COLO668 (cell line): ENCODE results near the gene LECT2.

Experiments used
- DNase-seq: peaks from one replicate; lab custom pipeline; 2025; ENCODE audit not compliant: unreplicated experiment; lab: John Stamatoyannopoulos, UW

LECT2 gene

DNA sequence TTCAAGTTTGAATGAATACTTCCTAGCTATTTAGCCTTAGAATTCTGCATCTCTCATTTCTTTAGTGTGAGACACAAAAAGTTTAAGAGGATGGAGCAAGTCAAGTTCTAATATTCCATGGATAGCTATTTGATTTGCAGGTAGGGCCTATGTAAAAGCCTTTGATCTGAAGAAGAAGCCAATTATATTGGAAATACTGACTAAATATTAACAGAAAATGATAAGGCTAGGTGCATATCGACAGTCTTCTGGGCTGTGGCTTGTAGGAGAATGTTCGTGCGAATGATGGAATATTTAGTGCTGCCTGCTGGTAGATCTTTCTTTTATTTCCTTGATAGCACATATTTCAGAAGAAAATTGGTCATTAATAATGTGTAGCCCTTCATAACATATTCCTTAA is at the start of gene LECT2:
LECT2 (minus strand) TSS at position 85 of the 400 bp plus-strand sequence. CDS start 150 bp downstream, outside the sequence.
- no peak for DNase-seq

DNA sequence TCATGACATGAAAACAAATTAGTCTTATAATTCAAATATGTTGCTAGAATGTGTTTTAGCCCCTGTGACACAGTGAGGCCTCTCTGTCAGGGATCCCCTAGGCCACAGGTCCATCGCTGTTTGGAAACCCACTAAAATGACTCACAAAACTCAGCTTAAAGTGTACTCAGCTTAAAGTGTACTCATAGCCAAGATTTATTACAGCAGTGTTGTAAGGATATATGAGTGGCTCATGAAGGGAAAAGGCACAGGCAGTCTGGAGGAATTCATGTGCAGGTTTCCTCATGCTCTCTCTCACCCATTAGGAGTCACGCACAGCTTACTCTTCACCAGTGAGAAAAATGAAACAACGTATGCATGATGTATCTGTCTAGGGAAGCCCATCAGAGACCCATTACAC is 49.7 kb upstream of the LECT2 start:
- no peak for DNase-seq

GRCh38 chr5:136001466-136001981 is 46.7 kb upstream of the LECT2 start:
- DNase-seq: no peak

DNA sequence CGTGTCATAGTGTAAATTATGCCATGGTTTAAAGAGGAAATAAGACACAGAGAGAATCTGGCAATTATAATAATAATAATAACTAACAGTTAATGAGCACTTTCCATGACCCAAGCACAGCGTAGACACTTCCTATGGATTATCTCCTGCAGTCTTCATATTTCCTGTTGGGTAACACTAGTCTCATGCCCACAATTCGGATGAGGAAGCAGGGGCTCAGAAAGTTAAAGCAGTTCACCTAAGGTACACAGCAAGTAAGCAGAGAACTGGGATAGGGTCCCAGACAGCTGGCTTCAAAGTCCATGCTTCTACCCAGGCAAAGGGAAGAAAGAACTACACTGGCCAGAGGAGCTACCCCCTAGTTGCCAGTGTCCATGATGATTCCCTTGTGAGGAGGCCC is 46.1 kb upstream of the LECT2 start:
- no peak for DNase-seq

- no peak for DNase-seq
Measured at GRCh38 chr5:136000147-136000546, 45.4 kb upstream of the LECT2 start.

- no peak for DNase-seq
Measured at GRCh38 chr5:135999406-136000139, 44.8 kb upstream of the LECT2 start.

DNA sequence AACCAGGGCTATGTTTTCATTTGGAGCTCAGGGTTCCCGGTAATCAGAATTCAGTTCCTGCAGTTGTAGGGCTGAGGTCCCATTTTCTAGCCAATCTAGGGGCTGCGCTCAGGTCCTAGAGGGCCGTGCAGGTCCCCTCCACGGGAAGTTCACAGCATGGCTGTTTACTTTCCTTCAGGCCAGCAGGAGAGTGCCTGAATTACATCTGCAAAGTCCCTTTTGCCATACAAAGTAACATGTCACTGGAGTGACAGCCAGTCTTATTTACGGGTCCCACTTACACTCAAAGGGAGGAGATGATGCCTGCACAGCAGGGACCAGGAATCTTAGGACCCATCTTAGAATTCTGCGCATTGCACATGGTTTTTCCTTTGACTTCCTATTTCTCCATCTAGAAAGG is 44.1 kb upstream of the LECT2 start:
- DNase-seq: no peak

DNA sequence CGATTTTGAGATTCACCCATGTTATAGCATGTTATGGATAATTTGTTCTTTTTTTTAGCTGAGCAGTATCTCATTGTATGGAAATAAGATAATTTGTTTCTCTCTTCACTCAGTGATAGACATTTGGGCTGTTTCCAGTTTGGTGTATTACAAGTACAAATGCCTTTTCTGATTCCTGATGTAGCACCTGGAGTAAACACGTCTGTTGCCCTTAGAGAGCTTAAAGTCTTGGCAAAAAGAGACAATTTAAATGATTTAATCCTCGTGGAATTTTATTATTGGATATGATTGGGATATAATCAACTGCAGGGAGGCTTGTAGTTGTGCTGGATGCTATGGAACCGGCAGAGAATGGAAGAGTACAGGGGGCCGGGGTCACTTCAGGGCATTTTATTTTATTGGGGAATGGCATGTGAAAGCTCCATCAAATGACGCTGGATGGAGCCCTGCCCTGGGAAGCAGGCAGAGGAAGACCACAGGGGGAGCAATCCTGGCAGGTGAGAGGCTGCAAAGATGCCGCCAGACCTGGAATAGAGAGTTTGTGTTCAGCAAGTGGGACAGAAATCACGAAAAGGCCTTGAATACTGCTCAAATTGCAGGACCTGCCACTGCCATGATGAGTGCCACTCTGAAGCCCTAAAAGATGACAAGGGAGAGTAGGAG is 43.0 kb upstream of the LECT2 start:
- no peak for DNase-seq

DNA sequence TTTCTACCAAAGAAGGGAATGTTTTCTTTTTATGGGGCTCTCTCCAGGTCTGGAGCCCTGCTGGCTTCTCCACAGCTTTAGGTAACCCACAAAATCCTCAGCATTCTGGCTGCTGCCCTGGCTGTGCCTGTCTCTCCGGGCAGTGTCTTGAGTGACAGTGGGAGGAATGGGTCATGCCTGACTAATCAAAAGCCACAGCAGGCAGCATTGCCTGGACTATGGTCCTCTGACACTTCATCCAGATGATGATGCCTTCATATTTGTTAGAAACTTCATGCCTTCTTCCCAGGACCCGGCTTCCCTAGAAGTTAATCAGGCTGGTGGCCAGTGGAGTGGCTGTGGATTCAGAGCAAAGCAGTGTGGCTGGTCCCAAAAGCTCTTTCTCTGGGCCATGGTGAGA is 41.8 kb upstream of the LECT2 start:
- no peak for DNase-seq

DNA sequence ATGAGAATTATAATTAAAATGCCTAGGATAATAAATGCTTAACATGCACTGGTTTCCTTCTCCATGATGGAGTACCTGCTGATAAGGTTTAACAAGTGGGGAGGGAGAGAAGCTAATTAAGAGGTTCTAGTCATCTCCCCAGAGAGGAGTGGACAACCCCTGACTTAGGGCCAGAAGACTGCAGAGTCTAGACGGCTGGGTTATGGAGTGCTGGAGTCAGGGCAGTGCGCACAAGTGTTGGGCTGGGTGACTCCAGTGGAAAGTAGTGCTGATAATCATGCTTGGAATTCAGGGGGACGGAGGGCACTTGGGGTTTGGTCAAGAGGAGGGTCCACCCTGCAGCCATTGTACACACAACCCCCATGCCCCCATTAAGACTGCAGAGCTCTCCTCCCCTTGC is 41.2 kb upstream of the LECT2 start:
- no peak for DNase-seq

GRCh38 chr5:135993880-135994636 is 39.3 kb upstream of the LECT2 start:
- no peak for DNase-seq

GRCh38 chr5:135993335-135993879 is 38.6 kb upstream of the LECT2 start:
- no peak for DNase-seq

DNA sequence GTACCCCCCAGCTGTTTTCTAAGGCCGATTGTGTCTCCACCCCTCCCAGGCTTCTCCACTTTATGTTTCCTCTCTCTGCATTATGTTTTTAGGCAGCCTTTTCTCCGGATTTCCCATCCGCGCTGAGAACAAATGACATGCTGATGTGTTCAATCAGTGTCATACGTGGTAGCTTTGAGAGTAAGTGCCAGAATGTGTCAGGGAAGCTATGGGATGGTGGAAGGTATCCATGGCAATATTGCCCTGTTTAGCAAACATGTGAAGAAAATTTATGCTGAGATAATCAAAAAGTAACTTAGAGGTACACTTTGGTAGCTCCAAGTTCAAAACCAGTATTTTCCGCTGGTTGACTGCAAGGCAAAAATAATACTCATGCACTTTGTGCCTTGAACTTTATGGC is 36.6 kb upstream of the LECT2 start:
- DNase-seq: no peak

DNA sequence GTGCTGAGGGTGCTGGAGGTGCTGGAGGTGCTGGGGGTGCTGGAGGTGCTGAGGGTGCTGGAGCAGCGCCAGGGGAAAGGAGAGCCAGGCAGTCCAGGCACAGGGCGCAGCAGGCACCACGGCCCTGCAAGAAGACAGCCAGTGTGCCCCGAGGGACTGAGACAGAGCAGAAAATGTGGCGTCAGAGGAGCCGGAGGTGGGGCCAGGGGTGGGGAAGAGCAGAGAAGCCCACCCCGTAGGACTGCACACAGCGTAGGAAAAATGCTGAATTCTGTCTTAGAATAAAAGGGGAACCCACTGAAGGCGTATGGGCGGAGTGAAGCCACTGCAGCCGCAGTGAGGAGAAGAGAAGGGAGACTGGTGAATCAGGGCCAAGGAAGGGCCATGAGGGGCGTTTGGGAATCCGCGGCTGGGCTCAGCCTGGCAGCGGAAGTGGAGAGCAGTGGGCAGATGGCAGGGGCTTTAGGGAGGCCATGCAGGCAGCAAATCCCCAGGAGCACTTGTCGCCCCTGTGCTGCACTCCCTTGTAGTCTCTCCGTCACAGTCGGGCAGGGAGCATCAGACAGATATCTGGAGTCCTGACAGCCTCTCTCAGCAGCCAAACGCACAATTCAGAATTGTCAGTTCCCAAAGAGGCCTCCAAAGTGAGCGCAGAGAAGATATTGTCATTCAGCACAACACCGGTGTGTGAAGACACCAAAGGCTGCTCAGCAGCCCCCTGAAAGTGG is 35.9 kb upstream of the LECT2 start:
- no peak for DNase-seq

GRCh38 chr5:135989686-135990085 is 34.9 kb upstream of the LECT2 start:
- DNase-seq: no peak

DNA sequence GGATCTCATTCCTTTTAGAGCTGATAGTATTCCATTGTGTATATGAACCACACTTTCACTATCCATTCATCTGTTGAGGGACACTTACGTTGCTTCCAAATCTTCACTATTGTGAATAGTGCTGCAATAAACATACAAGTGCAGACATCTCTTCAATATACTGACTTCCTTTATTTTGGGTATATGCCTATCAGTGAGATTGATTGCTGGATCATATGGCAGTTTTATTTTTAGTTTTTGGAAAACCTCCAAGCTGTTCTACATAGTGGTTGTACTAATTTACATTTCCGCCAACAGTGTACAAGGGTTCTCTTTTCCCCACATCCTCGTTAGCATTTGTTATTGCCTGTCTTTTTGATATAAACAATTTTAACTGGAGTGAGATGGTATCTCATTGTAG is 33.8 kb upstream of the LECT2 start:
- DNase-seq: no peak

DNA sequence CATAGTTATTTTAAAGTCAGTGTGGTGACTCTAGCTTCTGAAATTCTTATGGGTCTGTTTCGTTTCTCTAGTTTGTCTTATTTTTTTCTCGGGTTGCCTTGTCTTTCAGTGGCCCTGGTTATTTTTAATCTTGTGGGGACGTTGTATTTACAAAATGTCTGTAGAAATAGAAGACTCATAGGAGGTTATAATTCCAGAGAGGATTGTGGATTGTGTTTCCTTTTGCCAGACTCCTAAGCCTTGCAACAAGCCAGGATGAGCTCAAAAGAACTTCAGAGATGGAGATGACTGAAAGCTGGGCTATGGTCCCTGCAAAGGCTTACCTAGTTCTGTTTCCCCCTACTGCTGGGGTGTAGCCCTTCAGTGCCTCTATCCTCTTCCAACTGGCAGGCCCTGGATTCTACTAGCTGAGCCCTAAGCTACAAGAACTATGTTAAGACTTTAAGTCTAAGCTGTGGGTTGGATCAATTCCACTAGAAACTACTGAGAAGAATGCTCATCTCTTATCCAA is 32.2 kb upstream of the LECT2 start:
- no peak for DNase-seq

- no peak for DNase-seq
Measured at GRCh38 chr5:135986401-135986800, 31.6 kb upstream of the LECT2 start.

DNA sequence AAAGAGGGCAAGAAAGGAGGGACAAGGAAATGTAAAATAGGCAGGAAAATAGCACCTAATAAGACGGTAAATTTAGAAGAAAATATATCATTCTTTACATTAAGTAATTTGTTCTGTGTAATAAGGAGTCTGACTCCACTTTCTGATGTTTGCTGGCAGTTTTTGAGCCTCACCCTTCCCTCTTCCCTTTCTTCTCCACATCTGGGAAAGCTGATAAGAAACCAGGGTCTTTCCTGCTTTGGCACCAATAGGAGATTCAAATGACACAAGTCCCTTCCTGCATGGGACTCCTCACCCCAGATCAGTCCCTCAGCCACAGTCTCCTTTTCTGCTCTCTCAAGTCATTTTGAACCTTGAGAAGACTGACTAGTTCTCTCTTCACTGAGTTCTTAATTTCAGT is 31.2 kb upstream of the LECT2 start:
- no peak for DNase-seq

- no peak for DNase-seq
Measured at GRCh38 chr5:135980620-135981019, 25.8 kb upstream of the LECT2 start.

GRCh38 chr5:135979510-135979909 is 24.7 kb upstream of the LECT2 start:
- DNase-seq: no peak
